Mesodermal cell (in vitro differentiated cells): ENCODE data around the gene CYP4F8.

Source experiments
- H3K27ac ChIP-seq: 2 replicates; pipeline ENCODE4 v1.7.0; 2013; ENCODE audit warnings: mild to moderate bottlenecking, low read depth, low read length, moderate library complexity; ENCODE audit not compliant: severe bottlenecking
- H3K36me3 ChIP-seq: 2 replicates; pipeline ENCODE4 v1.7.1; 2013; ENCODE audit warnings: mild to moderate bottlenecking, low read length, moderate library complexity; ENCODE audit not compliant: control insufficient read depth, insufficient read depth
- H3K4me1 ChIP-seq: one replicate; pipeline ENCODE4 v1.7.1; 2013; ENCODE audit warnings: mild to moderate bottlenecking, low read length; ENCODE audit not compliant: insufficient read depth, control insufficient read depth, poor library complexity, severe bottlenecking
- H3K4me3 ChIP-seq: 2 replicates; pipeline ENCODE4 v1.7.0; 2013; ENCODE audit warnings: low read length, control low read depth, mild to moderate bottlenecking; ENCODE audit not compliant: insufficient read depth, poor library complexity, severe bottlenecking; ENCODE audit errors: extremely low read depth
- H3K9me3 ChIP-seq: 2 replicates; pipeline ENCODE4 v1.7.1; 2013; ENCODE audit warnings: mild to moderate bottlenecking, low read length, moderate library complexity; ENCODE audit not compliant: control insufficient read depth
- WGBS, 2 experiments: methylation state at CpG; one replicate each; pipeline ENCODE4 v1.1.5; 2013; ENCODE audit warnings: missing lambda C conversion rate in 2 of 2; ENCODE audit not compliant: insufficient coverage in 2 of 2; 5-methylcytosine and 5-hydroxymethylcytosine counted together

The CYP4F8 gene

DNA sequence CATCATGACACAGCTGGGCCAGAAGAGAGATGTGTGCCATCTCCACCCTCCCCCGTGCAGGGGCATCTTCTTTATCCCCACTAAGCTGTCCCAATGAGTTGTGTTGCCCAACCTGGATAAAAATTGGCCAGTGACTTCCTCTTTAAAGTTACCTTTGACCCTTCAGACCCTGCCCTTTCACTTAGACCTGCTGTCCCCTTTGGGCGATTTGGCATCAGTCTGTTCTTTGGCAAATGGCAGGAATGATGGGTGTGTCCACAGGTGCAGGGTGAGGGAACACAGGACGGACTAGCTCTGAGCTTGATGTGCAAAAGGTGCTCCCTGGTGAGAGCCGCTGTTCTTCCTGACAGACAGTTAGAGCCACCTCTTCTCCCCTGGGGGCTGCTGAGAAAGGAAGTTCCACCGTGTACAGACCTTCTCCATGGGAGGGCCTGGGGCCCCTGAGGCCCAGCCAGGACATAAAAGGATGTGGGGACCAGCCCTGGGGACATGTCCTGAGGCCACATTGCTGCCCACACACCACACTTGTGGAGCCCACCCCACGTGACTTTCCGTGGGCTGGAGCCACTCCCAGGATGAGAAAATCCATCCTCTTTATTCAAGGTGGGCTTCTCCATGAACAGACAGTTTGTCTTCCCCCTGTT lies 1.7 kb downstream of the CYP4F8 start:
- no peaks in the 10 kb centered on the region for H3K36me3 ChIP-seq
- H3K4me1 ChIP-seq, result no peaks in the 10 kb centered on the region
- no peak overlapping the region for H3K4me3 ChIP-seq
- H3K9me3 ChIP-seq, result peaks cover 72% of the 10 kb centered on the region
- no peak overlapping the region for H3K27ac ChIP-seq
- 56 to 57% methylated on average over 3 of the region's 7 CpGs for WGBS, 2 experiments

GRCh38 chr19:15618321-15618720 lies 3.3 kb downstream of the CYP4F8 start:
- H3K4me1 ChIP-seq, result no peaks in the 10 kb centered on the region
- H3K27ac ChIP-seq, result no peak overlapping the region
- peaks cover 76% of the 10 kb centered on the region for H3K9me3 ChIP-seq
- H3K4me3 ChIP-seq, result no peak overlapping the region
- WGBS, 2 experiments, result 61 to 68% methylated on average over 3 to 5 of the region's 5 CpGs
- no peaks in the 10 kb centered on the region for H3K36me3 ChIP-seq

- peaks cover 77% of the 10 kb centered on the region for H3K9me3 ChIP-seq
- no peak overlapping the region for H3K4me3 ChIP-seq
- WGBS, 2 experiments, result no CpG with 5 or more reads among the region's 1 CpG
- H3K4me1 ChIP-seq, result no peaks in the 10 kb centered on the region
- no peak overlapping the region for H3K27ac ChIP-seq
- H3K36me3 ChIP-seq, result no peaks in the 10 kb centered on the region
Measured at GRCh38 chr19:15621801-15622200, 6.8 kb downstream of the CYP4F8 start.

GRCh38 chr19:15622991-15623390 lies 8.0 kb downstream of the CYP4F8 start:
- WGBS, 2 experiments, result 71 to 82% methylated on average over 10 to 11 of the region's 11 CpGs
- H3K27ac ChIP-seq, result no peak overlapping the region
- H3K36me3 ChIP-seq, result no peaks in the 10 kb centered on the region
- H3K9me3 ChIP-seq, result peaks cover 74% of the 10 kb centered on the region
- H3K4me3 ChIP-seq, result no peak overlapping the region
- H3K4me1 ChIP-seq, result no peaks in the 10 kb centered on the region

DNA sequence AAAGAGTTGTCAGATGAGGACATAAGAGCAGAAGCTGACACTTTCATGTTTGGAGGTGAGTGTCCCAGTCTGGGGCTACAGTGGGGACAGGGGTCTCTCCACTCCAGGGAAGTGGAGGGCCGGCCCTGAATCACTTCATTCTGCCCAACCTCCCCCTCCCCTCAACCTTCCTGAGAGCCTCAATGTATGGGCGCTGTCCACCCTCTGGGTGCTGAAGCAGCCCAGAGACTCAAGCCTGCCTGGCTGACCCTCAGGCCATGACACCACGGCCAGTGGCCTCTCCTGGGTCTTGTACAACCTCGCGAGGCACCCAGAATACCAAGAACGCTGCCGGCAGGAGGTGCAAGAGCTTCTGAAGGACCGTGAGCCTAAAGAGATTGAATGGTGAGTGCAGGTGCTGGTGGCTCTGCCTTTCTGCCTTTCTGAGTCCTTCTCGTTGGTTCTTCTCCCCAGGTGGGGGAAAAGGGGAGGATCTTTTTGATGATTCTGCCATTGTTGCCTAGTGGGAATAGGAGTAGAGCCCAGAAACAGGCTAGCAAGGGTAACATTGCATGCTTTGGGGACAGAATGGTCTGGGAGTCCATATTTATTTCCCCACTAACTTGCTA lies 8.8 kb downstream of the CYP4F8 start:
- WGBS, 2 experiments, result 71 to 82% methylated on average over 6 to 7 of the region's 9 CpGs
- no peaks in the 10 kb centered on the region for H3K36me3 ChIP-seq
- H3K4me3 ChIP-seq, result no peak overlapping the region
- H3K9me3 ChIP-seq, result peaks cover 72% of the 10 kb centered on the region
- no peaks in the 10 kb centered on the region for H3K4me1 ChIP-seq
- no peak overlapping the region for H3K27ac ChIP-seq

GRCh38 chr19:15628236-15629002 lies 13.4 kb downstream of the CYP4F8 start:
- Histone ChIP-seq H3K9me3 (peaks cover 49% of the 10 kb centered on the region), H3K27ac (no peak overlapping the region), H3K4me1 (no peaks in the 10 kb centered on the region), H3K36me3 (no peaks in the 10 kb centered on the region), H3K4me3 (no peak overlapping the region)
- WGBS, 2 experiments, result 73 to 74% methylated on average over 5 to 14 of the region's 22 CpGs

- no peak overlapping the region for H3K27ac ChIP-seq
- H3K4me1 ChIP-seq, result no peaks in the 10 kb centered on the region
- no peak overlapping the region for H3K4me3 ChIP-seq
- H3K9me3 ChIP-seq, result peaks cover 41% of the 10 kb centered on the region
- WGBS, 2 experiments, result 62 to 68% methylated on average over 17 to 21 of the region's 25 CpGs
- no peaks in the 10 kb centered on the region for H3K36me3 ChIP-seq
Measured at GRCh38 chr19:15629003-15629880, 14.2 kb downstream of the CYP4F8 start.

GRCh38 chr19:15631817-15632216 lies 16.8 kb downstream of the CYP4F8 start:
- no peak overlapping the region for H3K4me3 ChIP-seq
- no peaks in the 10 kb centered on the region for H3K4me1 ChIP-seq
- WGBS, 2 experiments, result no CpG with 5 or more reads among the region's 9 CpGs

DNA sequence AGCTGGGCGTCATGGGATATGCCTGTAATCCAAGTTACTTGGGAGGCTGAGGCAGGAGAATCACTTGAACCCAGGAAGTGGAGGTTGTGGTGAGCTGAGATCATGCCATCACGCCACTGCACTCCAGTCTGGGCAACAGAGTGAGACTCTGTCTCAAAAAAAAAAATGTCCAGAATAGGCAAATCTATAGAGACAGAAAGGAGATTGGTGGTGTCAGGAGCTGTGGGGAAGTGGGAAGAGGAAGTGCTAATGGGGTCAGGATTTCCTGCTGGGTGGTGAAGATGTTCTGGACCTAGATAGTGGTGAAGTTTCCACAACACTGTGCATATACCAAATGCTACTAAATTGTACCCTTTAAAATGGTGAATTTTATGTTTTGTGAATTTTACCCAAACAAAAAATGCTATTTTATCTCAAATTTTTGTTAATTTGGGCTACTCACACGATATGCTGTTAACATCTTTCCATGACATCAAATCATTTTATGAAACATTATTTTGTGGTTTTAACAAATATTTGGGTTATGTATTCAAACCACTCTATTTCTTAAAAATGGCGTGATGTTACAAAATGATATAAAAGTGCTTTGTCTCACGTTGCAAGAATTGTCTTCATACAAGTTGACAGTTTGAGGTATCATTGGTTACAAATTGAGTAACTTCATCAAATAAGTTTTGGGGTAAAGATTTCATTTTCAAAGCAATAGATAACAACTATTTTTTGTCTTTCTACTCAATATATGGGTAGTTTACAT lies 18.2 kb downstream of the CYP4F8 start:
- H3K4me3 ChIP-seq, result no peak overlapping the region
- H3K9me3 ChIP-seq, result peaks cover 52% of the 10 kb centered on the region
- no peak overlapping the region for H3K27ac ChIP-seq
- H3K4me1 ChIP-seq, result no peaks in the 10 kb centered on the region
- WGBS, 2 experiments, result 38 to 64% methylated on average over 1 to 2 of the region's 5 CpGs
- H3K36me3 ChIP-seq, result no peaks in the 10 kb centered on the region

More at GRCh38 chr19:15631817-15632216, 16.8 kb downstream of the CYP4F8 start:
- H3K9me3 ChIP-seq, result peaks cover 52% of the 10 kb centered on the region
- H3K36me3 ChIP-seq, result no peaks in the 10 kb centered on the region
- no peak overlapping the region for H3K27ac ChIP-seq

GRCh38 chr19:15634105-15634504 lies 19.1 kb downstream of the CYP4F8 start:
- Histone ChIP-seq H3K9me3 (peaks cover 47% of the 10 kb centered on the region), H3K4me1 (no peaks in the 10 kb centered on the region), H3K4me3 (no peak overlapping the region), H3K27ac (no peak overlapping the region), H3K36me3 (no peaks in the 10 kb centered on the region)
- WGBS, 2 experiments, result 55 to 57% methylated on average over 1 of the region's 3 CpGs
